ENCODE results near the gene SORBS2.

DNA sequence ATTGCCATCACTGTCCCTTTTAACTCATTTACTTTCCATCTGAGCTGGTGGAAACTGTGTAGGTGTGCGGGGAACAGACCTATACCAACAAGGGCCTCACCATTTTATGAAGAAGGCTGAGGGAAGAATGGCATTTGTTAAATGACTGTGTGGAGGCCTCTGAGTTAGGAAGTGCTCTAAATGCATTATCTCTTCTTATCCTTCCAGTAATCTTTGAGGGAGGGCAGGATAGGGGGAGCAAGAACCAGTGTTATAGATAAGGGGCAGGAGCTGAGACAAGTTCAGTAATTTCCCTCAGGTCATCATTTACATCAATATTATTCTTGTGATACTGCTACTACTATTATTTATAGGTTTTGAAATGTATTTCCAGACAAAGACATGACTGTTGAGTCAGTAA lies 154.3 kb downstream of the SORBS2 start:
- TF ChIP-seq POLR2AphosphoS5 (IDR thresholded peaks at IDR 0.05; ENCODE audit: low read depth, low read length) (no peak), SP1 (IDR thresholded peaks at IDR 0.05; ENCODE audit: low read depth, low read length) (no peak)
- TF ChIP-seq, protein P1, sequence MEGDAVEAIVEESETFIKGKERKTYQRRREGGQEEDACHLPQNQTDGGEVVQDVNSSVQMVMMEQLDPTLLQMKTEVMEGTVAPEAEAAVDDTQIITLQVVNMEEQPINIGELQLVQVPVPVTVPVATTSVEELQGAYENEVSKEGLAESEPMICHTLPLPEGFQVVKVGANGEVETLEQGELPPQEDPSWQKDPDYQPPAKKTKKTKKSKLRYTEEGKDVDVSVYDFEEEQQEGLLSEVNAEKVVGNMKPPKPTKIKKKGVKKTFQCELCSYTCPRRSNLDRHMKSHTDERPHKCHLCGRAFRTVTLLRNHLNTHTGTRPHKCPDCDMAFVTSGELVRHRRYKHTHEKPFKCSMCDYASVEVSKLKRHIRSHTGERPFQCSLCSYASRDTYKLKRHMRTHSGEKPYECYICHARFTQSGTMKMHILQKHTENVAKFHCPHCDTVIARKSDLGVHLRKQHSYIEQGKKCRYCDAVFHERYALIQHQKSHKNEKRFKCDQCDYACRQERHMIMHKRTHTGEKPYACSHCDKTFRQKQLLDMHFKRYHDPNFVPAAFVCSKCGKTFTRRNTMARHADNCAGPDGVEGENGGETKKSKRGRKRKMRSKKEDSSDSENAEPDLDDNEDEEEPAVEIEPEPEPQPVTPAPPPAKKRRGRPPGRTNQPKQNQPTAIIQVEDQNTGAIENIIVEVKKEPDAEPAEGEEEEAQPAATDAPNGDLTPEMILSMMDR (IDR thresholded peaks at IDR 0.05; ENCODE audit: control extremely low read depth in 1 of 3, insufficient read depth in 1 of 3, low read depth in 1 of 3, low read length in 3 of 3), result no peak
- TF ChIP-seq, protein P2, sequence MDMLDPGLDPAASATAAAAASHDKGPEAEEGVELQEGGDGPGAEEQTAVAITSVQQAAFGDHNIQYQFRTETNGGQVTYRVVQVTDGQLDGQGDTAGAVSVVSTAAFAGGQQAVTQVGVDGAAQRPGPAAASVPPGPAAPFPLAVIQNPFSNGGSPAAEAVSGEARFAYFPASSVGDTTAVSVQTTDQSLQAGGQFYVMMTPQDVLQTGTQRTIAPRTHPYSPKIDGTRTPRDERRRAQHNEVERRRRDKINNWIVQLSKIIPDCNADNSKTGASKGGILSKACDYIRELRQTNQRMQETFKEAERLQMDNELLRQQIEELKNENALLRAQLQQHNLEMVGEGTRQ (IDR thresholded peaks at IDR 0.05; ENCODE audit: low read length), result no peak
